ENCODE results near the gene RRP36. TPM values are rescaled to one million over a fixed set of nuclear protein-coding genes. Genes with fewer than 3 reads are reported as not detected.

The RRP36 gene
- total RNA-seq, 1 donor from 2014 or later, result 93.3 TPM

- H3K27me3 ChIP-seq, result no peaks in the 10 kb centered on the region
- no peaks in the 10 kb centered on the region for H3K36me3 ChIP-seq
- H3K27ac Mint-ChIP-seq, result no peak overlapping the region
- H3F3A ChIP-seq (ENCODE audit: low read depth), result peaks cover 18% of the 10 kb centered on the region
- peak overlapping the region; percentile 96 for H3K4me2 ChIP-seq
- TF ChIP-seq CTCF (IDR thresholded peaks at IDR 0.05) (no peak), EZH2 (IDR thresholded peaks at IDR 0.05) (no peak), EZH2phosphoT487 (IDR thresholded peaks at IDR 0.05) (no peak)
- H3K27me3 Mint-ChIP-seq (ENCODE audit: insufficient read depth, low read depth), result peaks cover 5% of the 10 kb centered on the region
- peak overlapping the region; percentile 24 for H3K27ac ChIP-seq
- H3K4me3 ChIP-seq, result peak overlapping the region; percentile 99
- H3K4me1 ChIP-seq, result peaks cover 28% of the 10 kb centered on the region
- H3K9ac ChIP-seq, result peak overlapping the region; percentile 82
- peaks cover 35% of the 10 kb centered on the region for H3K4me1 Mint-ChIP-seq
- peak overlapping the region; percentile 76 for H2AFZ ChIP-seq (replicated peaks)
- peak; percentile 78 for DNase-seq (ENCODE audit: low spot score)
- peaks cover 14% of the 10 kb centered on the region for H3K36me3 Mint-ChIP-seq
- H4K20me1 ChIP-seq (ENCODE audit: low read depth), result peaks cover 49% of the 10 kb centered on the region
- H3K4me3 Mint-ChIP-seq, result peak overlapping the region; percentile 91
- H3K9me3 ChIP-seq (ENCODE audit: low read depth), result no peaks in the 10 kb centered on the region
- no peaks in the 10 kb centered on the region for H3K9me3 Mint-ChIP-seq
- H3K79me2 ChIP-seq (ENCODE audit: low read depth), result peaks cover 54% of the 10 kb centered on the region
Measured at GRCh38 chr6:43076464-43077332, 55.3 kb downstream of the RRP36 start.

- Mint-ChIP-seq H3K27me3 (ENCODE audit: insufficient read depth, low read depth) (peaks cover 5% of the 10 kb centered on the region), H3K4me3 (peak overlapping the region; percentile 91), H3K4me1 (peaks cover 35% of the 10 kb centered on the region), H3K27ac (no peak overlapping the region), H3K36me3 (peaks cover 11% of the 10 kb centered on the region), H3K9me3 (no peaks in the 10 kb centered on the region)
- no peak for DNase-seq (ENCODE audit: low spot score)
- H3K9ac ChIP-seq, result peak overlapping the region; percentile 82
- H3K79me2 ChIP-seq (ENCODE audit: low read depth), result peaks cover 61% of the 10 kb centered on the region
- no peaks in the 10 kb centered on the region for H3K36me3 ChIP-seq
- peak overlapping the region; percentile 96 for H3K4me2 ChIP-seq
- H2AFZ ChIP-seq (replicated peaks), result no peak overlapping the region
- no peak overlapping the region for H3K27ac ChIP-seq
- no peaks in the 10 kb centered on the region for H3K27me3 ChIP-seq
- TF ChIP-seq CTCF (IDR thresholded peaks at IDR 0.05) (no peak), EZH2phosphoT487 (IDR thresholded peaks at IDR 0.05) (no peak), EZH2 (IDR thresholded peaks at IDR 0.05) (no peak)
- H3K4me1 ChIP-seq, result peaks cover 28% of the 10 kb centered on the region
- H3K4me3 ChIP-seq, result peak overlapping the region; percentile 99
- no peaks in the 10 kb centered on the region for H3K9me3 ChIP-seq (ENCODE audit: low read depth)
- peaks cover 55% of the 10 kb centered on the region for H4K20me1 ChIP-seq (ENCODE audit: low read depth)
- peaks cover 18% of the 10 kb centered on the region for H3F3A ChIP-seq (ENCODE audit: low read depth)
Measured at GRCh38 chr6:43077333-43077809, 55.9 kb downstream of the RRP36 start.

- peak overlapping the region; percentile 96 for H3K4me2 ChIP-seq
- H3K27ac Mint-ChIP-seq, result peak overlapping the region; percentile 0
- H3K9ac ChIP-seq, result no peak overlapping the region
- peaks cover 18% of the 10 kb centered on the region for H3F3A ChIP-seq (ENCODE audit: low read depth)
- H3K79me2 ChIP-seq (ENCODE audit: low read depth), result peaks cover 68% of the 10 kb centered on the region
- peak overlapping the region; percentile 99 for H3K4me3 ChIP-seq
- peaks cover 7% of the 10 kb centered on the region for H3K36me3 Mint-ChIP-seq
- no peak overlapping the region for H2AFZ ChIP-seq (replicated peaks)
- no peaks in the 10 kb centered on the region for H3K9me3 ChIP-seq (ENCODE audit: low read depth)
- TF ChIP-seq CTCF (IDR thresholded peaks at IDR 0.05) (no peak), EZH2 (IDR thresholded peaks at IDR 0.05) (no peak), EZH2phosphoT487 (IDR thresholded peaks at IDR 0.05) (no peak)
- H4K20me1 ChIP-seq (ENCODE audit: low read depth), result peaks cover 62% of the 10 kb centered on the region
- H3K4me1 ChIP-seq, result peaks cover 28% of the 10 kb centered on the region
- H3K9me3 Mint-ChIP-seq, result no peaks in the 10 kb centered on the region
- H3K4me3 Mint-ChIP-seq, result peak overlapping the region; percentile 91
- no peak overlapping the region for H3K27ac ChIP-seq
- no peaks in the 10 kb centered on the region for H3K27me3 ChIP-seq
- peak; percentile 39 for DNase-seq (ENCODE audit: low spot score)
- no peaks in the 10 kb centered on the region for H3K36me3 ChIP-seq
- peaks cover 35% of the 10 kb centered on the region for H3K4me1 Mint-ChIP-seq
- H3K27me3 Mint-ChIP-seq (ENCODE audit: insufficient read depth, low read depth), result peaks cover 5% of the 10 kb centered on the region
Measured at GRCh38 chr6:43077981-43078511, 56.6 kb downstream of the RRP36 start.

Data from neural progenitor cell (in vitro differentiated cells).